Measurements from ENCODE around the gene HSPB3. TPM values are rescaled to one million over a fixed set of nuclear protein-coding genes. Genes with fewer than 3 reads are reported as not detected.
A peak's percentile ranks its signal among the peaks of the same experiment; 100 is the strongest.
"Not testable (repeated sequence)": the region's sequence is repeated elsewhere in the genome, so short reads cannot be mapped to it uniquely, and the experiment has no call there.

HSPB3 gene, protein sequence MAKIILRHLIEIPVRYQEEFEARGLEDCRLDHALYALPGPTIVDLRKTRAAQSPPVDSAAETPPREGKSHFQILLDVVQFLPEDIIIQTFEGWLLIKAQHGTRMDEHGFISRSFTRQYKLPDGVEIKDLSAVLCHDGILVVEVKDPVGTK
- not detected for total RNA-seq
- not detected for polyA plus RNA-seq

GRCh38 chr5:54455413-54456157 lies at the start of gene HSPB3:
HSPB3 (plus strand) TSS chr5:54455699; CDS start chr5:54455790, 91 bp downstream.
- H3K27me3 ChIP-seq (ENCODE audit: insufficient read depth, low read length): no peaks in the 10 kb centered on the region
- no peaks in the 10 kb centered on the region for H3K9me3 ChIP-seq (ENCODE audit: control insufficient read depth in 1 of 2, low read length in 2 of 2)
- ChIA-PET POLR2A (ENCODE audit: partially characterized antibody) (no interaction called here), CTCF (ENCODE audit: partially characterized antibody) (interaction anchor here (1.3 to 2.8 kb wide), 2 partner anchors 16 to 34 kb away, joined by 5 to 11 read pairs; no protein-coding TSS in a partner anchor)
- H3K4me1 Mint-ChIP-seq: no peaks in the 10 kb centered on the region
- no peaks in the 10 kb centered on the region for H3K4me1 ChIP-seq (ENCODE audit: insufficient read depth, low read length)
- H3K9me3 Mint-ChIP-seq: peaks cover 0 to 14% (median 6%) of the 10 kb centered on the region in 8 donors
- no peak for DNase-seq
- H3K36me3 Mint-ChIP-seq: peaks cover 0 to under 1% of the 10 kb centered on the region in 2 donors
- H3K36me3 ChIP-seq (ENCODE audit: insufficient read depth, low read length): no peaks in the 10 kb centered on the region
- H3K27ac ChIP-seq (ENCODE audit: low read depth, low read length): no peak within 1 kb of the TSS
- H3K4me3 Mint-ChIP-seq: peak within 1 kb of the TSS in 1 of 8 donors; percentile 3
- H3K27me3 Mint-ChIP-seq: peaks cover 14 to 26% of the 10 kb centered on the region in 2 donors
- H3K4me3 ChIP-seq (ENCODE audit: low read length in 2 of 2): no peak within 1 kb of the TSS
- intact Hi-C loops (cut with micrococcal nuclease): no loop called here
- no peak within 1 kb of the TSS for H3K27ac Mint-ChIP-seq

DNA sequence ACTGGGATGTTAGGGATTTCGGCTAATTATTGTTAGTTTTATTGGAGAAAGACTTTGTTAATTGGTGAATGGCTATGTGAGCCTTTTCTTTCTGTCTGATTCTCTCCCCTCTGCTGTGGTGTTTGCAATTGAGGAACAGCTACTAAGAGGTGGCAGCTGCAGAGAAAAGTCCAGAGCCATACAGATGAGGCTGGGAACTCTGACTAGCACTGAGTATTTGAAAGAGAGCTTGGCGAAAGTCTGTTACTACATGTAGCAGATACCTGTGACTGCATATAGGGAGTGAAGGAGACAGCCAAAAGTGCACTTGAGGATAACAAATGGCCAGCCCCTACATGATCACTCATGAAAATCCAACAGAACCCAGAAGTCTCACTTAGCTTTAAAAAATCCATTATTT lies 44.3 kb upstream of the HSPB3 start:
- Mint-ChIP-seq H3K36me3 (no peaks in the 10 kb centered on the region), H3K27me3 (peaks cover 6 to 9% of the 10 kb centered on the region in 2 donors), H3K9me3 (no peaks in the 10 kb centered on the region), H3K4me3 (no peak overlapping the region), H3K27ac (no peak overlapping the region), H3K4me1 (no peaks in the 10 kb centered on the region)
- no peak overlapping the region for H3K4me3 ChIP-seq (ENCODE audit: low read length in 2 of 2)
- no peak for DNase-seq
- ChIA-PET POLR2A (ENCODE audit: partially characterized antibody) (no interaction called here), CTCF (ENCODE audit: partially characterized antibody) (interaction anchor here (1.4 to 3.5 kb wide), 2 partner anchors 8 to 182 kb away, joined by 4 to 20 read pairs; no protein-coding TSS in a partner anchor)
- intact Hi-C loops (cut with micrococcal nuclease): no loop called here
- no peaks in the 10 kb centered on the region for H3K36me3 ChIP-seq (ENCODE audit: insufficient read depth, low read length)
- no peaks in the 10 kb centered on the region for H3K9me3 ChIP-seq (ENCODE audit: control insufficient read depth in 1 of 2, low read length in 2 of 2)
- H3K27ac ChIP-seq (ENCODE audit: low read depth, low read length): no peak overlapping the region
- H3K27me3 ChIP-seq (ENCODE audit: insufficient read depth, low read length): no peaks in the 10 kb centered on the region
- no peaks in the 10 kb centered on the region for H3K4me1 ChIP-seq (ENCODE audit: insufficient read depth, low read length)

DNA sequence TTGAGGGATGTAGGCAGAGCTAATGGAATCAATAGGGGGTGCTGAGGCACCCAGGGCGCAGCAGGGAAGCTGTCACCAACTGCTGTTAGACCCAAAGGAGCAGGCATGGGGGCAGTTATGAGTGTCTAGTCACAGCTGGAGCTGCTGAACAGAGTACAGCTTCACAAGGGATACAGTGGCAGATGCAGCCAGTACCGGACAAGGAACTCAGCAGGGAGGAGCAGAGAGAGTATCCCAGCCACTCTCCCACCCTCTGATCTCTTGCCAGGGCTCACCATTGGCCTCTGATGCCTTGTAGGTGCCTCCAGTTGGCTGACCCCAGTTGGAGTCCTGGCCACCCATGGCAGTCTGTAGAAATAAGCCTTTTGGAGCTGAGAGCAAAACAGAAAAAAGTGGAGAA lies 42.6 kb upstream of the HSPB3 start:
- DNase-seq: no peak
- H3K9me3 ChIP-seq (ENCODE audit: control insufficient read depth in 1 of 2, low read length in 2 of 2): no peaks in the 10 kb centered on the region
- H3K4me3 ChIP-seq (ENCODE audit: low read length in 2 of 2): no peak overlapping the region
- Mint-ChIP-seq H3K27me3 (peaks cover 6 to 8% of the 10 kb centered on the region in 2 donors), H3K36me3 (no peaks in the 10 kb centered on the region), H3K4me3 (peak overlapping the region in 1 of 8 donors; percentile 41), H3K9me3 (no peaks in the 10 kb centered on the region), H3K4me1 (no peaks in the 10 kb centered on the region), H3K27ac (no peak overlapping the region)
- intact Hi-C loops (cut with micrococcal nuclease): no loop called here
- H3K4me1 ChIP-seq (ENCODE audit: insufficient read depth, low read length): no peaks in the 10 kb centered on the region
- no peaks in the 10 kb centered on the region for H3K36me3 ChIP-seq (ENCODE audit: insufficient read depth, low read length)
- ChIA-PET CTCF (ENCODE audit: partially characterized antibody) (interaction anchor here (2.2 kb wide), 1 partner anchor 169 kb away, joined by 9 read pairs; no protein-coding TSS in a partner anchor), POLR2A (ENCODE audit: partially characterized antibody) (interaction anchor here (1.4 kb wide), 1 partner anchor 101 kb away, joined by 4 read pairs; no protein-coding TSS in a partner anchor)
- H3K27ac ChIP-seq (ENCODE audit: low read depth, low read length): no peak overlapping the region
- H3K27me3 ChIP-seq (ENCODE audit: insufficient read depth, low read length): no peaks in the 10 kb centered on the region

DNA sequence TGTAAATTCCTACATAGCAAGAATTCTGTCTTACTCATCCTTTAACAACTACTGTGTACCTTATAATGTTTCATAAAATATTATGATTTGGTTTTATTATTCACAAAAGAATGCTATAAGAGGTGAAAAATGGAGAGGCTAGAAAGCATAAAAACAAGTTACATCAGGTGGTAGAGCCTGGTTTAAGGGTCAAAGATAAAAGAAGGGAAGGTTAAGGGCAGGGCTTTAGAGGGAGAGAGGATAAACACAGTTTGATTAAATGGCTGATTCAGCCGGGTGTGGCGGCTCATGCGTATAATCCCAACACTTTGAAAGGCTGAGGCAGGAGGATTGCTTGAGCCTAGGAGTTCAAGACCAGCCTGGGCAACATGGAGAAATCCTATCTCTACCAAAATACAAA lies 40.4 kb upstream of the HSPB3 start:
- H3K27me3 Mint-ChIP-seq: peaks cover 7 to 9% of the 10 kb centered on the region in 2 donors
- Histone ChIP-seq H3K36me3 (ENCODE audit: insufficient read depth, low read length) (no peaks in the 10 kb centered on the region), H3K27ac (ENCODE audit: low read depth, low read length) (no peak overlapping the region), H3K9me3 (ENCODE audit: control insufficient read depth in 1 of 2, low read length in 2 of 2) (no peaks in the 10 kb centered on the region), H3K27me3 (ENCODE audit: insufficient read depth, low read length) (no peaks in the 10 kb centered on the region), H3K4me1 (ENCODE audit: insufficient read depth, low read length) (no peaks in the 10 kb centered on the region), H3K4me3 (ENCODE audit: low read length in 2 of 2) (no peak overlapping the region)
- H3K4me3 Mint-ChIP-seq: no peak overlapping the region
- intact Hi-C loops (cut with micrococcal nuclease): no loop called here
- no peaks in the 10 kb centered on the region for H3K4me1 Mint-ChIP-seq
- DNase-seq: no peak
- H3K36me3 Mint-ChIP-seq: no peaks in the 10 kb centered on the region
- no peak overlapping the region for H3K27ac Mint-ChIP-seq
- POLR2A ChIA-PET (ENCODE audit: partially characterized antibody): no interaction called here
- no peaks in the 10 kb centered on the region for H3K9me3 Mint-ChIP-seq
- CTCF ChIA-PET (ENCODE audit: partially characterized antibody): interaction anchor here (1.0 to 1.1 kb wide), 2 partner anchors 10 to 171 kb away, joined by 3 to 4 read pairs; no protein-coding TSS in a partner anchor

DNA sequence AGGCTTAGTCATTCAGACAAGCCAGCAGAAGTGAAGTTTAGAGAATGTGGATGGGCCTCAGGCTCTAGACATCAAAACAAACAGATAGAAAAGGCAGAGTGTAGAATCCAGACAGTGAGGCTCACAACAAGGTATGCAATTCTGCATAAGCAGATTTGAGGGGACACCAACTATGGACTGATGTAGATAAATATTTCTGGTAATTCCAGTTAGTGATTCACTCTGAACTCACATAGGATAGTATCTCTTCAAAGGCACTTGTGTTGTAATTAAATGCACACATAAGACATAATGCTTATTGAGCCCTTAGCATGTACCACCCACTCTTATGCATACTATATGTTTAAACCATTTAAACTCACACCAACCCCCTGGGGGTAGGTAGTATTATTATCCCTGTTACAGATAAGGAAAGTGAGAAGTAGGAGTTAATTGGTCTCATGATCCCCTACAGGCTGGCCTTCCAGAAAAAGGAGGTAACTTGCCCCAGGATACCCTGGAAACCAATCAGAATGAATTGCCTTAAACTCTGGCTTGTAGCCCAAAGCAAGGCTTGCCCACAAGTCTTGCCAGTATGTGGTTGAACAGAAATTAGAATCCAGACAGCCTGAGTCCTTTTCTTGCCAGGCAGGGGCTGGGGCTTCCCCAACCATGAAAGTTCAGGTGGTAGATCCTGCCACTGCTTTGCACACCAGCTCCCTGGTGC lies 39.5 kb upstream of the HSPB3 start:
- Histone ChIP-seq H3K27ac (ENCODE audit: low read depth, low read length) (no peak overlapping the region), H3K36me3 (ENCODE audit: insufficient read depth, low read length) (no peaks in the 10 kb centered on the region), H3K4me3 (ENCODE audit: low read length in 2 of 2) (no peak overlapping the region), H3K9me3 (ENCODE audit: control insufficient read depth in 1 of 2, low read length in 2 of 2) (no peaks in the 10 kb centered on the region), H3K4me1 (ENCODE audit: insufficient read depth, low read length) (no peaks in the 10 kb centered on the region), H3K27me3 (ENCODE audit: insufficient read depth, low read length) (no peaks in the 10 kb centered on the region)
- H3K4me1 Mint-ChIP-seq: no peaks in the 10 kb centered on the region
- no peaks in the 10 kb centered on the region for H3K36me3 Mint-ChIP-seq
- H3K27me3 Mint-ChIP-seq: peaks cover 7 to 9% of the 10 kb centered on the region in 2 donors
- intact Hi-C loops (cut with micrococcal nuclease): no loop called here
- ChIA-PET CTCF (ENCODE audit: partially characterized antibody) (interaction anchor here (1.0 to 2.6 kb wide), 3 partner anchors 9 to 172 kb away, joined by 3 to 12 read pairs (median 4); no protein-coding TSS in a partner anchor), POLR2A (ENCODE audit: partially characterized antibody) (no interaction called here)
- no peak for DNase-seq
- H3K27ac Mint-ChIP-seq: no peak overlapping the region
- no peak overlapping the region for H3K4me3 Mint-ChIP-seq
- no peaks in the 10 kb centered on the region for H3K9me3 Mint-ChIP-seq

DNA sequence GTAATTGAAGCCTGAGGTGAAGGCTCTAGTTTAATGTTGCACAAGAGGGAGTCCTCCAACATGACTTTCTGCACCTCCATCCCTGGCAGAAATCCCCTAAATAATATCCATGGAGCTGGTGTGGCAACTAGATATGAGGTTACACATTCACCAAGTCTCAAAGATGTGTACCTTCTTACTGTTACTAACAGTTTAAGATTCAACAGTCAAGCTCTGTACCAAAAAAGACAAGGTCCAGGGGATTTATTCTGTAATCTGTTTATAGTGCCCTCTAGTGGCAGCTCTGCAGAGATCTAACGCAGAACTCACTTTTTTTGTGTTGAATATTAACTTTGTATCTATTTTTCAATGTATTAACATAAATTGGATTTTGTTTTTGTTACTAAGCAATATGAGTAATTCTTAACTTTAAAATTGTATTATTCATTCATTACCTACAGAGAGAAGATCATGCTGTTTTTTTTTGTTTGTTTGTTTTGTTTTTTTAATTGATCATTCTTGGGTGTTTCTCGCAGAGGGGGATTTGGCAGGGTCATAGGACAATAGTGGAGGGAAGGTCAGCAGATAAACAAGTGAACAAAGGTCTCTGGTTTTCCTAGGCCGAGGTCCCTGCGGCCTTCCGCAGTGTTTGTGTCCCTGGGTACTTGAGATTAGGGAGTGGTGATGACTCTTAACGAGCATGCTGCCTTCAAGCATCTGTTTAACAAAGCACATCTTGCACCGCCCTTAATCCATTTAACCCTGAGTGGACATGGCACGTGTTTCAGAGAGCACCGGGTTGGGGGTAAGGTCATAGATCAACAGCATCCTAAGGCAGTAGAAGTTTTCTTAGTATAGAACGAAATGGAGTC lies 35.7 kb upstream of the HSPB3 start:
- ChIA-PET POLR2A (ENCODE audit: partially characterized antibody) (interaction anchor here (1.2 kb wide), 1 partner anchor 109 kb away, joined by 5 read pairs; the partner anchor contains the start of gene ARL15), CTCF (ENCODE audit: partially characterized antibody) (interaction anchor here (0.7 to 1.9 kb wide), 19 partner anchors 9 to 448 kb away, joined by 3 to 34 read pairs (median 5); partner anchors contain the start of gene ARL15)
- H3K4me3 ChIP-seq (ENCODE audit: low read length in 2 of 2); H3K27ac ChIP-seq (ENCODE audit: low read depth, low read length); H3K36me3 Mint-ChIP-seq; H3K9me3 ChIP-seq (ENCODE audit: control insufficient read depth in 1 of 2, low read length in 2 of 2); H3K4me3 Mint-ChIP-seq; H3K4me1 Mint-ChIP-seq; H3K4me1 ChIP-seq (ENCODE audit: insufficient read depth, low read length); H3K27me3 ChIP-seq (ENCODE audit: insufficient read depth, low read length); H3K9me3 Mint-ChIP-seq; H3K27ac Mint-ChIP-seq; H3K36me3 ChIP-seq (ENCODE audit: insufficient read depth, low read length): not testable (repeated sequence)
- DNase-seq: peak; percentile 40 to 47 (median 43)
- intact Hi-C loops (cut with micrococcal nuclease): loop anchor here (1.0 kb wide), 2 partner anchors 108 to 176 kb away; no protein-coding TSS in a partner anchor
- H3K27me3 Mint-ChIP-seq: peaks cover 7 to 12% of the 10 kb centered on the region in 2 donors

Measured in CD4-positive, alpha-beta memory T cell (primary cell).